GM19328 (cell line): ENCODE measurements around the gene PLA2G4E.

Experiments used
- ATAC-seq: cut with Tn5 transposase; IDR thresholded peaks from one replicate; pipeline ENCODE4 v1.9.1; 2021; ENCODE audit warnings: mild to moderate bottlenecking, moderate library complexity; ENCODE audit not compliant: unreplicated experiment

The PLA2G4E gene

GRCh38 chr15:41979493-41980266 lies 41.2 kb downstream of the PLA2G4E start:
- no peak for ATAC-seq

GRCh38 chr15:41978534-41978933 lies 42.3 kb downstream of the PLA2G4E start:
- no peak for ATAC-seq

DNA sequence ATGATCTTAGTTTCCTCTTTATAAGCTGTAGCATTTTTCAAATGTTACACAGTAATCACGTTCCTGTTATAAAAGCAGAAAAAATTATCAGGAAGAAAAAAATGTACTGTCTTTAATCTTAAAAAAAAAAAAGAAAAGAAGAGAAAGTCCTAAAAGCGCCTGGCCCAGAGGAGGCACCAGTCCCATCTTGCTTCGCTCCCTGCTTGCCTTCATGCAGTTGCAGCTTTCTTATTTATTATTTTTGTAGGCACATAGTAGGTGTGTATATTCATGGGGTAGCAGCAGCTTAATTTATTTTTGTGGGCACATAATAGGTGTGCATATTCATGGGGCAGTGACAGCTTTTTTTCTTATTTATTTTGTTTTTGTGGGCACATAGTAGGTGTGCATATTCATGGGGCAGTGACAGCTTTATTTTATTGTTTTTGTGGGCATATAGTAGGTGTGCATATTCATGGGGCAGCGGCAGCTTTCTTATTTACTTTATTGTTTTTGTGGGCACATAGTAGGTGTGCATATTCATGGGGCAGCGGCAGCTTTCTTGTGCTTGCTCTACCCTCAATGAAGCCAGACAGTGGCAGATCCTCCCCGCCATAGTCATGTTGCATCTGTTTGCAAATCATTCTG lies 43.0 kb downstream of the PLA2G4E start:
- no peak for ATAC-seq

- ATAC-seq: no peak
Measured at GRCh38 chr15:41975669-41976068, 45.2 kb downstream of the PLA2G4E start.

- no peak for ATAC-seq
Measured at GRCh38 chr15:41974041-41974440, 46.8 kb downstream of the PLA2G4E start.

DNA sequence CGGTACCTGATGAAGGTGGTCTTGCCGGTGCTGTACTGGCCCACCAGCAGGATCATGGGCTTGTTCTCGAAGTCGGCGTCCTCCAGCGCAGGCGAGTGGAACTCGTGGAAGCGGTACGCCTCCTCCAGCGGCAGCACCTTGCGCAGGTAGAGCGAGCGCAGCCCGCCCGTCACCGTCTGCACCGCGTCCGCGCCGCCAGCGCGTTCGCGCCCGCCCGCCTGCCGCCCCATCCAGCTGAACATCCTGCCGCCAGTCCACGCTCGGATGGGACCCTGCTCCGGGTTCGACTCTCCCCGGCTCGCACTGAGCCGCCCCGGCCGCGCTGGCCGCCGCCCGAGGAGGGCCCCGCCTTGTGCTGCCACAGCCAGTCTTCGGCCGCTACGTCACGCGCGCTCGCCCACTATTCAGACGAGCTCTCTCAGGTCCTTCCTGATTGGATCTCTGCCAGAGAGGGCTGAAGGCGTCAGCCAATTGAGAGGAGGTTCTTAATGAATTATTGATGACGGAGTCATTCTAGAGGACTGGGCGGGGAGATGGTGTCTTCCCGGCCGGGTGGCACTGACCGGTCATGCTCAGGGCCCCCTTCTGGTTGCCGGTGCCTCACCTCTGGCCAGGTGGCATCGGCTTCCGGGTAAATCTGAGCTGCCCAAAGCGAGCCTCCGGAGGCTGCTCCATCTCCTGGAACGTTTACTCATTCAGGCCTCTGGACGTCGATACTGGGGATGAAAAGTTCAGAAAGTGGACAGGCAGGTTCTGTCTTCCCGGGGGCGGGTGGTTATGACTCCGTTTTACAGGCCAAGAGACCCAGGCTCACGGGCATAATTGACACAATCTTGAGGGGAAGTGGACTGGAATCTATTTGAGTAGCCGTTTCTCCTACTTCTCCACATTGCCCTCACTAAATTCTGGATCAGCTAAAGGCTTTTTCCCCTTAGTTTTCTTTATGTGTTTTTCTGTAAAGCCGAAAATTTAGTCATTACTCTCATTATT lies 48.3 kb downstream of the PLA2G4E start, which contains the start of gene EHD4:
Gene EHD4 (minus strand): TSS at position 305 of the 990 bp plus-strand sequence. CDS start 63 bp downstream, at position 242.
- ATAC-seq: peak; percentile 65

- peak; percentile 17 for ATAC-seq
Measured at GRCh38 chr15:41971895-41972252, 49.0 kb downstream of the PLA2G4E start.

GRCh38 chr15:41971089-41971894 lies 49.5 kb downstream of the PLA2G4E start:
- ATAC-seq: peak; percentile 46

- no peak for ATAC-seq
Measured at GRCh38 chr15:41970456-41970855, 50.4 kb downstream of the PLA2G4E start.

DNA sequence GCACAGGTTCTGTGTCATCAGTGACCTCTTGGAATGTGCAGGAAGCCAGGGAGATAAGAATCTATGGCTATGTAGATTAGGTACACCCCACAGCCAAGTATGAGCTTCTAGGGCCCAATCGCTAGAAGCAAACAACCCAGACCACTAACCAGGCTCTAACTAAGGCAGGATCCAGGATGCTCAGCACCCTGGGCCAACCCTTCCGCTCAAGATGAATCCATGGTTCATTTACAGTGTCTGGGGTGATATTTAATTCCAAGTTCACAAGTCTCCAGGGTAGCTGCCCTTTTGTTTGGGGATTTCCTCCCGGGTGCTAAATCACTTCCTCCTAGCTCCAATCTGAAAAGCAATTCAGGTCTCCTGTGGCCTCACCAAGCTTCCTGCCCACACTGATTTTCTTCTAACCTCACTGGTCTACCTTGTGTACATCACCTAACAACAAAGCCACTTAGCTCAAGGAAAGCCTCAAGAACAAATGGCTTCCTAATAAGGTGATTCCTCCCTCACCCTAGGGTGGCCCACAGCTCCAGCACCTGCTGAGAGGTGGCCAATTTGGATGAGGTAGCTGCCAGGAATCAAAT lies 50.9 kb downstream of the PLA2G4E start:
- ATAC-seq: no peak

DNA sequence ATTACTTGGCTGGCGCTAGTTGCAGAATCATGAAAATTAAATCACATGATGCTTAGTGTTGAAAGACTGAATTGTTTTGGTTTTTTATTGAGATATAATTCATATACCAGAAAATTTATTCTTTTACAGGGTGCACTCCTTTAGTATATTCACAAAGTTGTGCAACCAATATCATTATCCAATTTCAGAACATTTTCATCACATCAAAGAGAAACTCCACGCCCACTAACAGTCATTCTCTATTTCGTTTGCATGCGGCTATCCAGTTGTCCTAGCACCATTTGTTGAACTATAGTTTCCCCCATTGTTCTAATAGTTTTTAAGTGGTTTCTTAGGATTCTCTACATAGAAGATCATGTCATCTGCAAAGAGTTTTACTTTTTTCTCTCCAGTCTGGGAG lies 52.1 kb downstream of the PLA2G4E start:
- no peak for ATAC-seq

- no peak for ATAC-seq
Measured at GRCh38 chr15:41967506-41968206, 53.2 kb downstream of the PLA2G4E start.

DNA sequence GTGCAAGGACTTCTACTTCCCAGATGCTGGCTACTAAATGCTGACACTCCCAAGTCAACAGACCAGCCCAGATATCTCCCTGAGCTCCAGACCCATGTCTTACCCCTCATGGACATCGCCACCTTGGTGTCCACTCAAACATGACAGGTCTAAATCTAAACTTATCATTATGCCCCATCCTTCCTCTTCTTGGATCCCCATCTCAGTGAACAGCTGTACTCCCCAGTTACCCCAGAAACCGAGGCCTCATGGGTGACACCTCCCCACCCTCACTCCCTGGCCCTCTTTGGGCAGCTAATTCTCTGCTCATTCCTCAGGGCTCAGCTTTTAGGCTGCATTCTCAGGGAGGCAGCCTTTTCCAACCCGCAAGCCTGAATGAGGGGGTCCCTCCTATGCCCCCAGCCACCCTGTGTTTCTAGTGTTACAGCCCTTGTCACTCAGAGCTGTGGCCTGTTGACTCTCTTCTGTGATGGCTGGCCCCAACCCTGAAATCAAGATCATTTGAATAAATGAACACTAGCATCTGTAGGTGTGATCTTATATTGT lies 53.8 kb downstream of the PLA2G4E start:
- ATAC-seq: no peak

- ATAC-seq: no peak
Measured at GRCh38 chr15:41966414-41966812, 54.4 kb downstream of the PLA2G4E start.

DNA sequence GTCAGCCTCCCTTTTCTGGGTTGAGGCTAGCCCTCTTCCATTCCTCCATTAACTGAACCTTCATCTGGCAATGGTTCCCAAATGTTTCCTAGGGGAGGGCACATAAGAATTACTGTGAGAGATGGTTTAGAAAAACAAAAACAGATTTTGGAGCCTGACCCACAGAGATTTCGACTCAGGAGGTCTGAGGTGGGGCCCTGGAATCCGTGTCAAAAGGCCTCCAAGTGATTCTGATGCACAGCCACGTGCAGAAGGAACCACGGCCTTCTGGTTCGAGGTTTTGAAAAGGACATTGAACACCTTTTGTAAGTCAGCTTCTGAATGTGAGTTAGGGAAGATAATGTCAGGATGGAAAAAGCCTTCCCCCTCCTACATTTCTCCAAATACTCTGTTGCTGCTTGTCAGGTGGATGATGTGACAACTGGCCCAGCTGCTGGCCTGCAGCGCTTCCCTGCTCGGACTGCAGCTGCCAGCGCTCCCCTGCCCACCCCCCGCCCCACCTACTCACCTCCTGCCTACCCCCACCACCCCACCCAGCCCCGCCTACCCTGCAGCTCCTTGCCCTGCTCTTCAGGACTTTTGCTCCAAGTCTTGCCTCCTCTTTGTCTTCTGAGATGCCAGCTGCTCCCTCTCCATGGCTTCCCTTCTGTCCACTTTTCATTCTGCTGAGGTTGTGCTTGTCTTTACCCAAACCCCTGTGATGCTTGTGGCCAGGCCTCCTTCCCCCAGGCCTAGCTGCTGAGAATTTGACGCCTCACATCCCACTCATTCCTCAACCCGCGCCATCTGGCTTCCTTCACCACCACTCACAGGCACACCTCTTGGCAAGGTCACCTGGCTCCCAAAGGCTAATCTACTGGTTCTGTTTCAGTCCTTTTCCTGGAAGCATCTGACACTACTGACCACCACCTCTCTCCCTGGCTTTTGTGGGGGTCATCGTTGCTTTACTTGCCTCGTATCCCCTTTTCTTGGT lies 55.1 kb downstream of the PLA2G4E start:
- no peak for ATAC-seq

- no peak for ATAC-seq
Measured at GRCh38 chr15:41961595-41962202, 59.1 kb downstream of the PLA2G4E start.

DNA sequence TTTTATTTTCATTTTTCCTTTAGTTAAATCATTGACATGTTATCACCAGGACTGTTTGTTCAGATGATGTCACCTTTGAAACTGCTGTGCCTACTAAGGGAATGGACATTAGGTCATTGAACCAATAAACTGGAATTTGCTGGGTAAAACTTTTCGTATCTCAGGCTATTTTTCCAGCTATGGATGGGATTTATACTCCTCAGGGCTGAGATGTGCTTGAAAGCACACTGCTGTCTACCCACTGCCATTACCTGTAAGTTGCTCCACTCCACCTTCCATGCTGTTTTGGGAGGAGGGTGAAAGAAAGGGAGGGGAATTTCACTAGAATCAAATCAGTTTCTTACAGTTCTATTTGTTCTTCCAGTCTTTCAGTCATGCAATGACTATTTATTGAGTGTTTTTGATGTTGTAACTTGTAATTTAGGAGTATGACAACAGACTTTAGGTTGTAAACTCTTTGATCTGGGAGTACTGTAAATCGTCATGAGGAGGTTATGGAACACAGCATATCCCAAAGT lies 59.8 kb downstream of the PLA2G4E start:
- ATAC-seq: no peak
